ENCODE data around the gene DOK4. TPM values are rescaled to one million over a fixed set of nuclear protein-coding genes. Genes with fewer than 3 reads are reported as not detected.

DOK4 gene
- total RNA-seq, 1 donor from 2014 or later, result 25.5 TPM

- Mint-ChIP-seq H3K4me1 (ENCODE audit: low read depth, unreplicated experiment) (peaks cover 12% of the 10 kb centered on the region), H3K36me3 (ENCODE audit: low read depth, unreplicated experiment) (no peaks in the 10 kb centered on the region), H3K4me3 (ENCODE audit: unreplicated experiment) (peak overlapping the region; percentile 91), H3K27me3 (ENCODE audit: low read depth, unreplicated experiment) (no peaks in the 10 kb centered on the region), H3K9me3 (ENCODE audit: unreplicated experiment) (no peaks in the 10 kb centered on the region), H3K27ac (ENCODE audit: unreplicated experiment) (peak overlapping the region; percentile 72)
- TF ChIP-seq CTCF (IDR thresholded peaks at IDR 0.05; ENCODE audit: insufficient read depth, low read depth, low read length), result no peak
- no peak for TF ChIP-seq EZH2 (IDR thresholded peaks at IDR 0.05; ENCODE audit: insufficient read depth, low read length)
- FAIRE-seq, result no peak
- Histone ChIP-seq H4K20me1 (ENCODE audit: insufficient read depth, low read length) (peaks cover 6% of the 10 kb centered on the region), H3K9ac (ENCODE audit: low read length) (peak overlapping the region; percentile 79), H3K4me2 (ENCODE audit: low read length) (peak overlapping the region; percentile 98), H3K79me2 (ENCODE audit: insufficient read depth, low read length) (no peaks in the 10 kb centered on the region), H3K4me1 (ENCODE audit: insufficient read depth, low read length) (peaks cover 6% of the 10 kb centered on the region), H2AFZ (ENCODE audit: low read depth, low read length) (peak overlapping the region; percentile 88), H3K4me3 (ENCODE audit: insufficient read depth, low read depth, low read length) (peak overlapping the region; percentile 60), H3K27ac (ENCODE audit: low read depth, low read length) (no peak overlapping the region), H3K9me3 (ENCODE audit: insufficient read depth, low read depth, low read length) (peaks cover 4% of the 10 kb centered on the region), H3K36me3 (ENCODE audit: insufficient read depth, low read length) (no peaks in the 10 kb centered on the region), H3K27me3 (ENCODE audit: insufficient read depth, low read length) (no peaks in the 10 kb centered on the region)
- no peak for DNase-seq (ENCODE audit: low read depth)
These were observed 990 bp downstream of the DOK4 start for GRCh38 chr16:57485091-57485915.

GRCh38 chr16:57484515-57485005, 1.7 kb downstream of the DOK4 start:
- TF ChIP-seq CTCF (IDR thresholded peaks at IDR 0.05; ENCODE audit: insufficient read depth, low read depth, low read length) (no peak), EZH2 (IDR thresholded peaks at IDR 0.05; ENCODE audit: insufficient read depth, low read length) (no peak)
- H3K79me2 ChIP-seq (ENCODE audit: insufficient read depth, low read length), result no peaks in the 10 kb centered on the region
- DNase-seq (ENCODE audit: low read depth), result no peak

More at GRCh38 chr16:57484515-57485005, 1.7 kb downstream of the DOK4 start:
- no peak overlapping the region for H2AFZ ChIP-seq (ENCODE audit: low read depth, low read length)
- Mint-ChIP-seq H3K4me3 (ENCODE audit: unreplicated experiment) (peak overlapping the region; percentile 91), H3K27ac (ENCODE audit: unreplicated experiment) (no peak overlapping the region), H3K27me3 (ENCODE audit: low read depth, unreplicated experiment) (no peaks in the 10 kb centered on the region), H3K4me1 (ENCODE audit: low read depth, unreplicated experiment) (peaks cover 15% of the 10 kb centered on the region), H3K36me3 (ENCODE audit: low read depth, unreplicated experiment) (no peaks in the 10 kb centered on the region), H3K9me3 (ENCODE audit: unreplicated experiment) (no peaks in the 10 kb centered on the region)
- no peak overlapping the region for H3K4me2 ChIP-seq (ENCODE audit: low read length)
- peaks cover 11% of the 10 kb centered on the region for H3K4me1 ChIP-seq (ENCODE audit: insufficient read depth, low read length)
- no peaks in the 10 kb centered on the region for H3K36me3 ChIP-seq (ENCODE audit: insufficient read depth, low read length)
- H3K9me3 ChIP-seq (ENCODE audit: insufficient read depth, low read depth, low read length), result peaks cover 3% of the 10 kb centered on the region
- no peaks in the 10 kb centered on the region for H3K27me3 ChIP-seq (ENCODE audit: insufficient read depth, low read length)
- H3K27ac ChIP-seq (ENCODE audit: low read depth, low read length), result no peak overlapping the region
- H4K20me1 ChIP-seq (ENCODE audit: insufficient read depth, low read length), result peaks cover 6% of the 10 kb centered on the region
- H3K9ac ChIP-seq (ENCODE audit: low read length), result no peak overlapping the region
- FAIRE-seq, result no peak
- H3K4me3 ChIP-seq (ENCODE audit: insufficient read depth, low read depth, low read length), result no peak overlapping the region
